ENCODE data around the gene PTBP1. TPM values are rescaled to one million over a fixed set of nuclear protein-coding genes. Genes with fewer than 3 reads are reported as not detected.
"Not testable (repeated sequence)": the region's sequence is repeated elsewhere in the genome, so short reads cannot be mapped to it uniquely, and the experiment has no call there.

The PTBP1 gene
- polyA plus RNA-seq, 4 donors = 365 to 458 (median 390) TPM

GRCh38 chr19:824885-825284 lies 27.6 kb downstream of the PTBP1 start:
- DNase-seq (ENCODE audit: low read depth in 4 of 4, low spot score in 3 of 4) = no peak

GRCh38 chr19:825897-826644 lies 28.8 kb downstream of the PTBP1 start:
- no peak for DNase-seq (ENCODE audit: low read depth in 4 of 4, low spot score in 3 of 4)

GRCh38 chr19:827314-827709 lies 30.1 kb downstream of the PTBP1 start:
- no peak for DNase-seq (ENCODE audit: low read depth in 4 of 4, low spot score in 3 of 4)

DNA sequence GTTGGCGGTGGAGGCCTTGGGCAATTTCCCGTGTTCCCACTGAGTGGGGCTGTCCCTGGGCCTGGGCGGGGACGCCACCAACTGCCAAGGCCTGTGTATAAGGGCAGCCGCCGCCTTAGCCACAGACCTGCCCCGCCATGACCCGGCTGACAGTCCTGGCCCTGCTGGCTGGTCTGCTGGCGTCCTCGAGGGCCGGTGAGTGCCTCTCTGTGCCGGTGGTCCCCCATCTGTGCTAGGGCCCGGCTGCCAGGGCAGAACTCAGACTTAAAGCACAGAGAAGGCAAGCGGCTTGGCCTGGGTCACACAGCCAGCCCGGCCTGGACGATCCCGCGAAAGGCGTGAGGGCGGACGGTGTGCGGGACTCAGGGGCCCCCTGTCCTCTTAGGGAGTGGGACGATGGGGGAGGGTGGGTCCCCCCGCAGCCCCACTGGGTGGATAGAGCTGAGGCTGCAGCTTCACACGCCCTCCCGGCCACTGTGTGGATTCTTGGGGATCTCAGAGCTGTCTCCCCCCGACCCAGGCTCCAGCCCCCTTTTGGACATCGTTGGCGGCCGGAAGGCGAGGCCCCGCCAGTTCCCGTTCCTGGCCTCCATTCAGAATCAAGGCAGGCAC lies 30.6 kb downstream of the PTBP1 start, which contains the start of gene AZU1:
AZU1 (plus strand) TSS at position 128 of the 612 bp plus-strand sequence; CDS start at position 138, 10 bp downstream.
- no peak for DNase-seq (ENCODE audit: low read depth in 4 of 4, low spot score in 3 of 4)

GRCh38 chr19:829129-829758 lies 32.0 kb downstream of the PTBP1 start:
- no peak for DNase-seq (ENCODE audit: low read depth in 4 of 4, low spot score in 3 of 4)

GRCh38 chr19:831407-832369 lies 34.4 kb downstream of the PTBP1 start:
- no peak for DNase-seq (ENCODE audit: low read depth in 4 of 4, low spot score in 3 of 4)

GRCh38 chr19:834216-834615 lies 37.0 kb downstream of the PTBP1 start:
- DNase-seq (ENCODE audit: low read depth in 4 of 4, low spot score in 3 of 4) = no peak

- DNase-seq (ENCODE audit: low read depth in 4 of 4, low spot score in 3 of 4) = no peak
Measured at GRCh38 chr19:835210-835810, 38.1 kb downstream of the PTBP1 start.

DNA sequence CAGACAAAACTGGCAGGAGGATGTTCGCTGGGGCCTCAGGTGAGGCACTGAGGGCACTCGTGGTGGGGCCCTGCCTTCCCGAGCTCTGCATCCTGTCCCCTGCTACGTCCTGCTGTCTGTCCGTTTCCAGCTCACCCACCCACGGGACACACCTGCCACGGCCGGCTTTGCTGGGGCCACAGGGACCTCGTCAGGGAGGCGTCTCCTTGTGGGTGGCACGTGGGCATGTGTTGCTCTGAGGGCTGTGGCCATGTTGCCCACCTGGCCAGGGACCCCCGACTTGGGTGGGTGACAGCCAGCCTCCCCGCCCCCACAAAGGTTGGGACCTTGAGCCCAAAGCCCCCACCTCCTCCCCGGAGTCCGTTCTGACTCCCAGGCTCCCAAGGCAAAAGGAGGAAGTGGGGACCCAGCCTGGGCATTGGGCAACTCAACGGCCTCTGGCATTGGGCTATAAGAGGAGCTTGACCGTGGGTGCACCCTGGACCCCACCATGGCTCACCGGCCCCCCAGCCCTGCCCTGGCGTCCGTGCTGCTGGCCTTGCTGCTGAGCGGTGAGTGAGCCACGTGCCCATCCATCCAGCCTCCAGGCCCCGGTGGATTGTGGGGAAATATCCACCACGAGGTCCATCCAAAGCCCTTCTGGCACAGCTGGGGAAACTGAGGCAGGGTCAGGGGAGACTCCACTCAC lies 43.4 kb downstream of the PTBP1 start, which contains the start of gene PRTN3:
PRTN3 (plus strand) TSS at position 481 of the 688 bp plus-strand sequence; CDS start at position 491, 10 bp downstream.
- no peak for DNase-seq (ENCODE audit: low read depth in 4 of 4, low spot score in 3 of 4)

DNA sequence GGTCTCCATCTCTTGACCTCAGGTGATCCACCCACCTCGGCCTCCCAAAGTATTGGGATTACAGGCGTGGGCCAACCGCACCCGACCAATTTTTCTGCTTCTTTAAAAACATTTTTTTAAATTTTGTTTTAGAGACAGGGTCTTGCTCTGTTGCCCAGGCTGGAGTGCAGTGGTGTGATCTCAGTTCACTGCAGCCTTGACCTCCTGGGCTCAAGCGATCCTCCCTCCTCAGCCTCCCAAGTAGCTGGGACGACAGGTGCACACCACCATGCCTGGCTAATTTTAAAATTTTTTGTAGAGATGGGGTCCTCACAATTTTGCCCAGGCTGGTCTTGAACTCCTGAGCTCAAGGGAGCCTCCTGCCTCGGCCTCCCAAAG lies 45.5 kb downstream of the PTBP1 start:
- not testable (repeated sequence) for DNase-seq (ENCODE audit: low read depth in 4 of 4, low spot score in 3 of 4)

- DNase-seq (ENCODE audit: low read depth in 4 of 4, low spot score in 3 of 4) = no peak
Measured at GRCh38 chr19:843180-843835, 46.1 kb downstream of the PTBP1 start.

DNA sequence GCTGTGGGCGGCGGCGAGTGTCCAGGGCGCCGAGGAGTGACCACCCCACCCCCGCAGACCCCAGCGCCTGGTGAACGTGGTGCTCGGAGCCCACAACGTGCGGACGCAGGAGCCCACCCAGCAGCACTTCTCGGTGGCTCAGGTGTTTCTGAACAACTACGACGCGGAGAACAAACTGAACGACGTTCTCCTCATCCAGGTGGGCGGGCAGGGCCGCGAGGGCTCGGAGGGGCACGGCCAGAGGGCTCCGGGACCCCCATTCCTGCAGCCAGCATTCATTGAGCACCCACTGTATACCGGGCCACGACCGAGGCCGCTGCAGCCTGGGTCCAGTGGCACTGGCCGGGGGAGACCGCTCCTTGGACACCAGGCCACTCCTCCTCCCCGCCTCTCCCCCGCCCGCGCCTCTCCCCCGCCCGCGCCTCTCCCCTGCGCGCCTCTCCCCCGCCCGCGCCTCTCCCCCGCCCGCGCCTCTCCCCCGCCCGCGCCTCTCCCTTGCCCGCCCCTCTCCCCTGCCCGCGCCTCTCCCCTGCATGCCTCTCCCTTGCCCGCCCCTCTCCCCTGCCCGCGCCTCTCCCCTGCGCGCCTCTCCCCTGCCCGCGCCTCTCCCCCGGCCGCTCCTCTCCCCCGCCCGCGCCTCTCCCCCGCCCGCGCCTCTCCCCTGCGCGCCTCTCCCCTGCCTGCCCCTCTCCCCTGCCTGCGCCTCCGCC lies 46.7 kb downstream of the PTBP1 start:
- DNase-seq (ENCODE audit: low read depth in 4 of 4, low spot score in 3 of 4) = no peak

DNA sequence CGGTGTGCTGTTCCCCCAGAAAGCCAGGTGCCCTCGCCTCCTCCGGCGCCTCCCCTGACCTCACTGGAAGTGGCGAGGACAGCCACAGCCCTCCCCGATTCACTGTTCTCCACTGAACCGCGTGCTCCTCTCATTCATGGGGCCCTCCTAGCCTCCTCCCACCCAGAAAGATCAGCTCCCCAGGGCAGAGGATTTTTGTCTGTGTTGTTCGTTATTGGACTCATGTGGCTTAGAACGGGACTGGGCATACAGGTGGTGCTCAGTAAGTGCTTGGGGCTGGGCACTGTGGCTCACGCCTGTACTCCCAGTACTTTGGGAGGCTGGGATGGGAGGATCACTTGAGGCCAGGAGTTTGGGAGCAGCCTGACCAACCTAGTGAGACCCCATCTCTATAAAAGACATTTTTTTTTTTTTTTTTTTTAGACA lies 47.3 kb downstream of the PTBP1 start:
- no peak for DNase-seq (ENCODE audit: low read depth in 4 of 4, low spot score in 3 of 4)

DNA sequence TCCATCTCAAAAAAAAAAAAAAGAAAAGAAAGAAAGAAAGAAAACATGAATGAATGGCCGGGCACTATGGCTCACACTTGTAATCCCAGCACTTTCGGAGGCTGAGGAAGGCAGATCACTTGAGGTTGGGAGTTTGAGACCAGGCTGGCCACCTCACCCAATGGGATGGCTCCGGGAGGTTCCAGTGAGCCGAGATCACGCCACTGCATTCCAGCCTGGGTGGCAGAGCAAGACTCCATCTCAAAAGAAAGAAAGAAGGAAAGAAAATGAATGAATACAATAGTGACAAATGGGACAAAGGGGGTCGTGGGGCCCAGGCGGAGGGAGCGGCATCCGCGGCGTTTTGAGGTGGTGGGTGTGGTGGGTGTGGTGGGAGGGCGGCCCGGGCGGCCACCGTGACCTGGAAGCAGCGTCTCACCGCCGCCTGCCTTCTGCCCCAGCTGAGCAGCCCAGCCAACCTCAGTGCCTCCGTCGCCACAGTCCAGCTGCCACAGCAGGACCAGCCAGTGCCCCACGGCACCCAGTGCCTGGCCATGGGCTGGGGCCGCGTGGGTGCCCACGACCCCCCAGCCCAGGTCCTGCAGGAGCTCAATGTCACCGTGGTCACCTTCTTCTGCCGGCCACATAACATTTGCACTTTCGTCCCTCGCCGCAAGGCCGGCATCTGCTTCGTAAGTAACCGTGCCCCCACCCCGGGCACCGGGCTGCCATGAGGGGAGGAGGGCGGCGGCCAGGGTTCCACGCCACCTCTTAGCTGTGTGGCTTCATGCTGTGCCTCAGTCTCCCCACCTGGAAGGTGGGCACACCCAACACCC lies 48.7 kb downstream of the PTBP1 start:
- no peak for DNase-seq (ENCODE audit: low read depth in 4 of 4, low spot score in 3 of 4)

GRCh38 chr19:848386-848921 lies 51.2 kb downstream of the PTBP1 start:
- no peak for DNase-seq (ENCODE audit: low read depth in 4 of 4, low spot score in 3 of 4)

DNA sequence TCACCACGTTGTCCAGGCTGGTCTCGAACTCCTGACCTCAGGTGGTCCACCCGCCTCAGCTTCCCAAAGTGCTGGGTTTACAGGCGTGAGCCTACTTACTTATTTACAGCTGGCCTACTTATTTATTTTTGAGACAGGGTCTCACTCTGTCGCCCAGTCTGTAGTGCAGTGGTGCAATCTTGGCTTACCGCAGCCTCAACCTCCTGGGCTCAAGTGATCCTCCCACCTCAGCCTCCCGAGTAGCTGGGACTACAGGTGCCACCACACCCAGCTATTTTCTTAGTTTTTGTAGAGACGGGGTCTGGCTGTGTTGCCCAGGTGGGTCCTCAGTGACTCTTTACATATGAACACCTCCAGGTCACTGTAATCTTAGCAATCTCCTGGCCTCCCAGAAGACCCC lies 51.9 kb downstream of the PTBP1 start:
- not testable (repeated sequence) for DNase-seq (ENCODE audit: low read depth in 4 of 4, low spot score in 3 of 4)
